ENCODE data around the gene SLX1B. TPM values are rescaled to one million over a fixed set of nuclear protein-coding genes. Genes with fewer than 3 reads are reported as not detected.
"Not testable (repeated sequence)": the region's sequence is repeated elsewhere in the genome, so short reads cannot be mapped to it uniquely, and the experiment has no call there.

The SLX1B gene
- total and polyA plus RNA-seq, 2 donors (not counting 3 experiments of a cell fraction or from before 2014, with no cell fraction given), result 44.4 to 74.4 TPM

GRCh38 chr16:29460647-29461030 is 6.3 kb downstream of the SLX1B start:
- H3K9me3 ChIP-seq (replicated peaks; ENCODE audit: control insufficient read depth, insufficient read depth, low read length); FAIRE-seq; H3K4me2 ChIP-seq (ENCODE audit: insufficient read depth, low read length); H3K4me3 ChIP-seq (replicated peaks in 1 of 3; ENCODE audit: insufficient read depth in 1 of 3, low read depth in 1 of 3, low read length in 3 of 3); intact Hi-C loops (cut with micrococcal nuclease); H4K20me1 ChIP-seq (replicated peaks; ENCODE audit: control insufficient read depth, extremely low read depth, insufficient read depth, low read length); H3K27ac ChIP-seq (ENCODE audit: insufficient read depth, low read depth, low read length); H3K9me1 ChIP-seq (replicated peaks; ENCODE audit: control insufficient read depth, extremely low read depth, insufficient read depth, low read length); H2AFZ ChIP-seq (ENCODE audit: low read depth, low read length); DNase-seq (ENCODE audit: low read depth, low spot score); H3K9ac ChIP-seq (replicated peaks; ENCODE audit: extremely low read depth, insufficient read depth, low read length); H3K4me1 ChIP-seq (ENCODE audit: control insufficient read depth, extremely low read depth, insufficient read depth, low read length); BruUV-seq (replicated peaks); H3K27me3 ChIP-seq (ENCODE audit: control insufficient read depth in 2 of 2, insufficient read depth in 2 of 2, low read length in 2 of 2); H3K36me3 ChIP-seq (ENCODE audit: control insufficient read depth in 2 of 2, extremely low read depth in 1 of 2, insufficient read depth in 2 of 2, low read length in 2 of 2); dilution Hi-C loops (cut with MboI; ENCODE audit: extremely low pct_ligation_motif_present, low sequenced_read_pairs); POLR2A ChIA-PET; H3K79me2 ChIP-seq (ENCODE audit: control insufficient read depth, insufficient read depth, low read length); CTCF ChIA-PET: not testable (repeated sequence)

- POLR2A ChIA-PET; BruUV-seq (replicated peaks); CTCF ChIA-PET; H3K4me3 ChIP-seq (replicated peaks in 1 of 3; ENCODE audit: insufficient read depth in 1 of 3, low read depth in 1 of 3, low read length in 3 of 3); H3K79me2 ChIP-seq (ENCODE audit: control insufficient read depth, insufficient read depth, low read length); H4K20me1 ChIP-seq (replicated peaks; ENCODE audit: control insufficient read depth, extremely low read depth, insufficient read depth, low read length); DNase-seq (ENCODE audit: low read depth, low spot score); H3K4me1 ChIP-seq (ENCODE audit: control insufficient read depth, extremely low read depth, insufficient read depth, low read length); H3K9ac ChIP-seq (replicated peaks; ENCODE audit: extremely low read depth, insufficient read depth, low read length); H3K9me3 ChIP-seq (replicated peaks; ENCODE audit: control insufficient read depth, insufficient read depth, low read length); H3K27me3 ChIP-seq (ENCODE audit: control insufficient read depth in 2 of 2, insufficient read depth in 2 of 2, low read length in 2 of 2); dilution Hi-C loops (cut with MboI; ENCODE audit: extremely low pct_ligation_motif_present, low sequenced_read_pairs); H3K27ac ChIP-seq (ENCODE audit: insufficient read depth, low read depth, low read length); H2AFZ ChIP-seq (ENCODE audit: low read depth, low read length); intact Hi-C loops (cut with micrococcal nuclease); H3K9me1 ChIP-seq (replicated peaks; ENCODE audit: control insufficient read depth, extremely low read depth, insufficient read depth, low read length); H3K36me3 ChIP-seq (ENCODE audit: control insufficient read depth in 2 of 2, extremely low read depth in 1 of 2, insufficient read depth in 2 of 2, low read length in 2 of 2); H3K4me2 ChIP-seq (ENCODE audit: insufficient read depth, low read length): not testable (repeated sequence)
- FAIRE-seq, result peak; percentile 95
Observed at GRCh38 chr16:29465985-29466824, 11.9 kb downstream of the SLX1B start.

GRCh38 chr16:29466904-29467303 is 12.6 kb downstream of the SLX1B start:
- CTCF ChIA-PET; H2AFZ ChIP-seq (ENCODE audit: low read depth, low read length); H4K20me1 ChIP-seq (replicated peaks; ENCODE audit: control insufficient read depth, extremely low read depth, insufficient read depth, low read length); H3K9me1 ChIP-seq (replicated peaks; ENCODE audit: control insufficient read depth, extremely low read depth, insufficient read depth, low read length); BruUV-seq (replicated peaks); dilution Hi-C loops (cut with MboI; ENCODE audit: extremely low pct_ligation_motif_present, low sequenced_read_pairs); H3K4me3 ChIP-seq (replicated peaks in 1 of 3; ENCODE audit: insufficient read depth in 1 of 3, low read depth in 1 of 3, low read length in 3 of 3); H3K27me3 ChIP-seq (ENCODE audit: control insufficient read depth in 2 of 2, insufficient read depth in 2 of 2, low read length in 2 of 2); H3K4me1 ChIP-seq (ENCODE audit: control insufficient read depth, extremely low read depth, insufficient read depth, low read length); intact Hi-C loops (cut with micrococcal nuclease); H3K9ac ChIP-seq (replicated peaks; ENCODE audit: extremely low read depth, insufficient read depth, low read length); DNase-seq (ENCODE audit: low read depth, low spot score); H3K36me3 ChIP-seq (ENCODE audit: control insufficient read depth in 2 of 2, extremely low read depth in 1 of 2, insufficient read depth in 2 of 2, low read length in 2 of 2); POLR2A ChIA-PET; H3K4me2 ChIP-seq (ENCODE audit: insufficient read depth, low read length); H3K9me3 ChIP-seq (replicated peaks; ENCODE audit: control insufficient read depth, insufficient read depth, low read length); H3K79me2 ChIP-seq (ENCODE audit: control insufficient read depth, insufficient read depth, low read length); H3K27ac ChIP-seq (ENCODE audit: insufficient read depth, low read depth, low read length): not testable (repeated sequence)
- peak; percentile 76 for FAIRE-seq

- H3K4me2 ChIP-seq (ENCODE audit: insufficient read depth, low read length); H3K9ac ChIP-seq (replicated peaks; ENCODE audit: extremely low read depth, insufficient read depth, low read length); BruUV-seq (replicated peaks); H2AFZ ChIP-seq (ENCODE audit: low read depth, low read length); H4K20me1 ChIP-seq (replicated peaks; ENCODE audit: control insufficient read depth, extremely low read depth, insufficient read depth, low read length); H3K27me3 ChIP-seq (ENCODE audit: control insufficient read depth in 2 of 2, insufficient read depth in 2 of 2, low read length in 2 of 2); intact Hi-C loops (cut with micrococcal nuclease); H3K27ac ChIP-seq (ENCODE audit: insufficient read depth, low read depth, low read length); POLR2A ChIA-PET; H3K9me1 ChIP-seq (replicated peaks; ENCODE audit: control insufficient read depth, extremely low read depth, insufficient read depth, low read length); H3K4me1 ChIP-seq (ENCODE audit: control insufficient read depth, extremely low read depth, insufficient read depth, low read length); CTCF ChIA-PET; dilution Hi-C loops (cut with MboI; ENCODE audit: extremely low pct_ligation_motif_present, low sequenced_read_pairs); DNase-seq (ENCODE audit: low read depth, low spot score); H3K9me3 ChIP-seq (replicated peaks; ENCODE audit: control insufficient read depth, insufficient read depth, low read length); H3K79me2 ChIP-seq (ENCODE audit: control insufficient read depth, insufficient read depth, low read length); H3K4me3 ChIP-seq (replicated peaks in 1 of 3; ENCODE audit: insufficient read depth in 1 of 3, low read depth in 1 of 3, low read length in 3 of 3); H3K36me3 ChIP-seq (ENCODE audit: control insufficient read depth in 2 of 2, extremely low read depth in 1 of 2, insufficient read depth in 2 of 2, low read length in 2 of 2): not testable (repeated sequence)
- peak; percentile 95 for FAIRE-seq
Observed at GRCh38 chr16:29467654-29468366, 13.5 kb downstream of the SLX1B start.

All from endothelial cell of umbilical vein (primary cell).